Measurements from ENCODE around the gene NPAS3. TPM values are rescaled to one million over a fixed set of nuclear protein-coding genes. Genes with fewer than 3 reads are reported as not detected.

NPAS3 gene
- total RNA-seq, 3 donors from 2014 or later, result 0.96 to 4.0 (median 2.0) TPM

- intact Hi-C loops (cut with DNase I; ENCODE audit: low total_unique reads), result no loop called here
- no peaks in the 10 kb centered on the region for H3K9me3 ChIP-seq
- TF ChIP-seq, protein P1, sequence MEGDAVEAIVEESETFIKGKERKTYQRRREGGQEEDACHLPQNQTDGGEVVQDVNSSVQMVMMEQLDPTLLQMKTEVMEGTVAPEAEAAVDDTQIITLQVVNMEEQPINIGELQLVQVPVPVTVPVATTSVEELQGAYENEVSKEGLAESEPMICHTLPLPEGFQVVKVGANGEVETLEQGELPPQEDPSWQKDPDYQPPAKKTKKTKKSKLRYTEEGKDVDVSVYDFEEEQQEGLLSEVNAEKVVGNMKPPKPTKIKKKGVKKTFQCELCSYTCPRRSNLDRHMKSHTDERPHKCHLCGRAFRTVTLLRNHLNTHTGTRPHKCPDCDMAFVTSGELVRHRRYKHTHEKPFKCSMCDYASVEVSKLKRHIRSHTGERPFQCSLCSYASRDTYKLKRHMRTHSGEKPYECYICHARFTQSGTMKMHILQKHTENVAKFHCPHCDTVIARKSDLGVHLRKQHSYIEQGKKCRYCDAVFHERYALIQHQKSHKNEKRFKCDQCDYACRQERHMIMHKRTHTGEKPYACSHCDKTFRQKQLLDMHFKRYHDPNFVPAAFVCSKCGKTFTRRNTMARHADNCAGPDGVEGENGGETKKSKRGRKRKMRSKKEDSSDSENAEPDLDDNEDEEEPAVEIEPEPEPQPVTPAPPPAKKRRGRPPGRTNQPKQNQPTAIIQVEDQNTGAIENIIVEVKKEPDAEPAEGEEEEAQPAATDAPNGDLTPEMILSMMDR (IDR thresholded peaks at IDR 0.05), result no peak
- TF ChIP-seq POLR2A (IDR thresholded peaks at IDR 0.05) (no peak), POLR2AphosphoS5 (IDR thresholded peaks at IDR 0.05) (no peak)
- no peaks in the 10 kb centered on the region for H3K27me3 ChIP-seq
- H3K27ac ChIP-seq, result no peak overlapping the region
- H3K4me3 ChIP-seq, result no peak overlapping the region
- no peaks in the 10 kb centered on the region for H3K36me3 ChIP-seq
- H3K4me1 ChIP-seq, result no peaks in the 10 kb centered on the region
- DNase-seq (ENCODE audit: low spot score in 2 of 2), result no peak
Measured at GRCh38 chr14:33357225-33358010, 418.7 kb downstream of the NPAS3 start.

GRCh38 chr14:33359288-33359881 lies 420.7 kb downstream of the NPAS3 start:
- H3K4me3 ChIP-seq, result no peak overlapping the region
- DNase-seq (ENCODE audit: low spot score in 2 of 2), result no peak
- H3K27me3 ChIP-seq, result no peaks in the 10 kb centered on the region
- no peaks in the 10 kb centered on the region for H3K9me3 ChIP-seq
- H3K36me3 ChIP-seq, result no peaks in the 10 kb centered on the region
- no peak overlapping the region for H3K27ac ChIP-seq
- H3K4me1 ChIP-seq, result no peaks in the 10 kb centered on the region
- intact Hi-C loops (cut with DNase I; ENCODE audit: low total_unique reads), result no loop called here
- no peak for TF ChIP-seq POLR2A (IDR thresholded peaks at IDR 0.05)
- TF ChIP-seq, protein P1 (IDR thresholded peaks at IDR 0.05), result no peak
- no peak for TF ChIP-seq POLR2AphosphoS5 (IDR thresholded peaks at IDR 0.05)

DNA sequence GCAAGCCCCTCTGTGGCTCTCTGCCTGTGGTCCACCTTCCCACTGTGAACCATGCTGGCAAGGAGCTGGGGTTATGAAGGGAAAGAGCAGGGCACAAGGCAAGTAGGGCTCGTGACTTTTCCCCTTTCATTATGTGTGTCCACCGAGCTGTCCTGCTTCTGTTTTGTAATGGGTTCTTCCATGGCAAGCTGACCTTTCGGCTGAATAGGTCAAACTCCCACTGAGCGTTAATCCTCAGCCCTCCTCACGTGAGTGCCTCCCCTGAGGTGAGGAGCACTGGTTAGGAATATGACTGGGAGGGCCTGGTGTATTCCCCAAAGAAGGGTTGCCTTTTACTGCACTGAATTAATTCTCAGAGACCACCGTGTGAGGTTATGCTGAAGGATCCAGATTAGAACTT lies 424.3 kb downstream of the NPAS3 start:
- no peak for DNase-seq (ENCODE audit: low spot score in 2 of 2)
- Histone ChIP-seq H3K4me1 (no peaks in the 10 kb centered on the region), H3K27me3 (no peaks in the 10 kb centered on the region), H3K36me3 (no peaks in the 10 kb centered on the region), H3K9me3 (no peaks in the 10 kb centered on the region), H3K4me3 (no peak overlapping the region), H3K27ac (no peak overlapping the region)
- TF ChIP-seq, protein P1 (IDR thresholded peaks at IDR 0.05), result no peak
- TF ChIP-seq POLR2A (IDR thresholded peaks at IDR 0.05), result no peak
- no peak for TF ChIP-seq POLR2AphosphoS5 (IDR thresholded peaks at IDR 0.05)
- intact Hi-C loops (cut with DNase I; ENCODE audit: low total_unique reads), result no loop called here

- no peak for DNase-seq (ENCODE audit: low spot score in 2 of 2)
- Histone ChIP-seq H3K27me3 (no peaks in the 10 kb centered on the region), H3K36me3 (no peaks in the 10 kb centered on the region), H3K4me3 (no peak overlapping the region), H3K4me1 (no peaks in the 10 kb centered on the region), H3K27ac (no peak overlapping the region), H3K9me3 (no peaks in the 10 kb centered on the region)
- intact Hi-C loops (cut with DNase I; ENCODE audit: low total_unique reads), result no loop called here
- TF ChIP-seq POLR2AphosphoS5 (IDR thresholded peaks at IDR 0.05) (no peak), POLR2A (IDR thresholded peaks at IDR 0.05) (no peak)
- TF ChIP-seq, protein P1 (IDR thresholded peaks at IDR 0.05), result no peak
Measured at GRCh38 chr14:33363682-33364081, 425.0 kb downstream of the NPAS3 start.

DNA sequence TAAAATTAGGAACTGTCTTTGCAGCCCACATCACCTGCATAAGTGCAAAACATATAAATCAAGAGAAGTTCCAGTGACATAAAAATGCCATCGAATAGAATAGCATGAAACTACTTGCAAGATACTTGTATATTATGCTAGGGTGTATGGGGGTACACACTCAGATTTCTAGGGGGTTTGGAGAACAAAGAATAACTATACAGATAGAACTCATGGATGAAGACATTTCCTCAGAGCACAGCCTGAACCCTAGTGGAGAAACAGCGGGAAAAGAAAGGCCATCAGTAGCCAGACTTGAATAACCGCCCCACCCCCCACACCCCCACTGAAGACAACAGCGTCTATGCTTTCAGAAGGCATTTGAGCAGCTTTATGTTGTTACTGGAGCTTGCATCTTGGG lies 425.8 kb downstream of the NPAS3 start:
- TF ChIP-seq, protein P1 (IDR thresholded peaks at IDR 0.05), result no peak
- no peak for TF ChIP-seq POLR2AphosphoS5 (IDR thresholded peaks at IDR 0.05)
- no peak for TF ChIP-seq POLR2A (IDR thresholded peaks at IDR 0.05)
- Histone ChIP-seq H3K27ac (no peak overlapping the region), H3K9me3 (no peaks in the 10 kb centered on the region), H3K27me3 (no peaks in the 10 kb centered on the region), H3K4me1 (no peaks in the 10 kb centered on the region), H3K4me3 (no peak overlapping the region), H3K36me3 (no peaks in the 10 kb centered on the region)
- DNase-seq (ENCODE audit: low spot score in 2 of 2), result no peak
- intact Hi-C loops (cut with DNase I; ENCODE audit: low total_unique reads), result no loop called here

Measured in breast epithelium (tissue), 4 donors.